ENCODE measurements around the gene EEF1AKMT1.
"Not testable (repeated sequence)": the region's sequence is repeated elsewhere in the genome, so short reads cannot be mapped to it uniquely, and the experiment has no call there.

The EEF1AKMT1 gene

GRCh38 chr13:20684041-20684440 lies 89.7 kb downstream of the EEF1AKMT1 start:
- POLR2A ChIA-PET = no interaction called here
- CTCF ChIA-PET = no interaction called here
- TF ChIP-seq LEF1 (IDR thresholded peaks at IDR 0.05; ENCODE audit: borderline replicate concordance) = no peak
- TF ChIP-seq FOXA1 (IDR thresholded peaks at IDR 0.05) = no peak
- TF ChIP-seq ARNT (IDR thresholded peaks at IDR 0.05) = no peak
- TF ChIP-seq BHLHE40 (IDR thresholded peaks at IDR 0.05; ENCODE audit: borderline replicate concordance) = no peak
- no peak for TF ChIP-seq L3MBTL2 (conservative IDR thresholded peaks at IDR 0.05)
- TF ChIP-seq NFRKB (IDR thresholded peaks at IDR 0.05) = no peak
- TF ChIP-seq ZNF384 (IDR thresholded peaks at IDR 0.05) = no peak
- no peak for TF ChIP-seq TARDBP (IDR thresholded peaks at IDR 0.05)
- TF ChIP-seq FOXM1 (IDR thresholded peaks at IDR 0.05; ENCODE audit: borderline replicate concordance) = no peak
- DNase-seq (ENCODE audit: extremely low spot score) = no peak

GRCh38 chr13:20682061-20682460 lies 91.7 kb downstream of the EEF1AKMT1 start:
- ChIA-PET POLR2A (no interaction called here), CTCF (no interaction called here)

GRCh38 chr13:20681481-20681880 lies 92.3 kb downstream of the EEF1AKMT1 start:
- DNase-seq (ENCODE audit: extremely low spot score); POLR2A ChIA-PET; CTCF ChIA-PET: not testable (repeated sequence)

More at GRCh38 chr13:20682061-20682460, 91.7 kb downstream of the EEF1AKMT1 start:
- no peak for TF ChIP-seq FOXM1 (IDR thresholded peaks at IDR 0.05; ENCODE audit: borderline replicate concordance)
- TF ChIP-seq SP1 (IDR thresholded peaks at IDR 0.05) = no peak
- no peak for TF ChIP-seq CTBP1 (IDR thresholded peaks at IDR 0.05; ENCODE audit: borderline replicate concordance)
- TF ChIP-seq HDGF (IDR thresholded peaks at IDR 0.05; ENCODE audit: borderline replicate concordance) = no peak
- no peak for TF ChIP-seq ELF4 (IDR thresholded peaks at IDR 0.05)
- TF ChIP-seq ARNT (IDR thresholded peaks at IDR 0.05) = no peak
- TF ChIP-seq NFRKB (IDR thresholded peaks at IDR 0.05) = no peak
- no peak for TF ChIP-seq PKNOX1 (IDR thresholded peaks at IDR 0.05)
- TF ChIP-seq ZNF384 (IDR thresholded peaks at IDR 0.05) = no peak
- no peak for TF ChIP-seq SUZ12 (IDR thresholded peaks at IDR 0.05)
- no peak for TF ChIP-seq TARDBP (IDR thresholded peaks at IDR 0.05)
- TF ChIP-seq FOXK2 (IDR thresholded peaks at IDR 0.05) = no peak
- no peak for TF ChIP-seq BHLHE40 (IDR thresholded peaks at IDR 0.05; ENCODE audit: borderline replicate concordance)
- TF ChIP-seq LEF1 (IDR thresholded peaks at IDR 0.05; ENCODE audit: borderline replicate concordance) = no peak
- no peak for TF ChIP-seq L3MBTL2 (conservative IDR thresholded peaks at IDR 0.05)
- TF ChIP-seq FOXA1 (IDR thresholded peaks at IDR 0.05) = no peak
- DNase-seq (ENCODE audit: extremely low spot score) = no peak

- POLR2A ChIA-PET = interaction anchor here (0.9 kb wide), 1 partner anchor 24 kb away, joined by 3 read pairs; no protein-coding TSS in a partner anchor
- CTCF ChIA-PET = no interaction called here
- DNase-seq (ENCODE audit: extremely low spot score) = no peak
- TF ChIP-seq BHLHE40 (IDR thresholded peaks at IDR 0.05; ENCODE audit: borderline replicate concordance) = no peak
- TF ChIP-seq PKNOX1 (IDR thresholded peaks at IDR 0.05) = no peak
- TF ChIP-seq NFRKB (IDR thresholded peaks at IDR 0.05) = no peak
Measured at GRCh38 chr13:20680416-20681080, 93.2 kb downstream of the EEF1AKMT1 start.

GRCh38 chr13:20679879-20680278 lies 93.9 kb downstream of the EEF1AKMT1 start:
- no peak for DNase-seq (ENCODE audit: extremely low spot score)
- ChIA-PET CTCF (no interaction called here), POLR2A (interaction anchor here (0.9 kb wide), 1 partner anchor 24 kb away, joined by 3 read pairs; no protein-coding TSS in a partner anchor)
- no peak for TF ChIP-seq SP1 (IDR thresholded peaks at IDR 0.05)
- TF ChIP-seq HDGF (IDR thresholded peaks at IDR 0.05; ENCODE audit: borderline replicate concordance) = no peak
- no peak for TF ChIP-seq NFRKB (IDR thresholded peaks at IDR 0.05)
- no peak for TF ChIP-seq ELF4 (IDR thresholded peaks at IDR 0.05)
- TF ChIP-seq L3MBTL2 (conservative IDR thresholded peaks at IDR 0.05) = no peak
- no peak for TF ChIP-seq CTBP1 (IDR thresholded peaks at IDR 0.05; ENCODE audit: borderline replicate concordance)
- TF ChIP-seq ZNF384 (IDR thresholded peaks at IDR 0.05) = no peak
- no peak for TF ChIP-seq FOXA1 (IDR thresholded peaks at IDR 0.05)
